ENCODE measurements around the gene LDB2.

LDB2 gene

DNA sequence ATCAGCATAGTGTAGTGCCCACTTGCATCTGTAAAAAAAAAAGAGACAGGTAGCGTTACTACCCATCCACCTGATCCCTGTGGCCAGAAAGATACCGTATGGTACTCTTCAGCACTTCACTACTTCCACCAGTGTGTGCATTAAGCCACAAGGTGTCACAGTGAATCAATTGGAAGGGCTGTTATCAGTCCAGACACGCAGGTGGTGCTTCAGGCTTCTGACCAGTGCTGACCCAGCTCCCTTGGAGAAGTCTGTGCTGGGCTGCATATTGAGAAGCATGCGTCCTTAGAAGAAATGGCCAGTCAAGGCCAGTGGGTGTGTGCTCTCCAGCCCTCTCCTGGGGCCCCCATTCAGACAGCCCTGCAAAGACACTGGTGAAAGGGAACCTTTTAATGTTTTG lies 10.6 kb downstream of the LDB2 start:
- Histone ChIP-seq H3K36me3 (ENCODE audit: control insufficient read depth, insufficient read depth, low read length) (no peaks in the 10 kb centered on the region), H3K9me3 (ENCODE audit: control insufficient read depth, low read length) (no peaks in the 10 kb centered on the region), H3K4me1 (ENCODE audit: control insufficient read depth, insufficient read depth, low read length, poor library complexity, severe bottlenecking) (no peaks in the 10 kb centered on the region), H3K27me3 (replicated peaks; ENCODE audit: control insufficient read depth, insufficient read depth, low read length, poor library complexity, severe bottlenecking) (no peaks in the 10 kb centered on the region), H3K4me3 (ENCODE audit: insufficient read depth, low read depth, low read length, poor library complexity, severe bottlenecking) (no peak overlapping the region), H3K27ac (ENCODE audit: insufficient read depth, low read length, poor library complexity, severe bottlenecking) (no peak overlapping the region)
- DNase-seq: no peak

GRCh38 chr4:16884673-16885460 lies 13.6 kb downstream of the LDB2 start:
- H3K9me3 ChIP-seq (ENCODE audit: control insufficient read depth, low read length): no peaks in the 10 kb centered on the region
- no peak overlapping the region for H3K27ac ChIP-seq (ENCODE audit: insufficient read depth, low read length, poor library complexity, severe bottlenecking)
- H3K4me1 ChIP-seq (ENCODE audit: control insufficient read depth, insufficient read depth, low read length, poor library complexity, severe bottlenecking): no peaks in the 10 kb centered on the region
- H3K36me3 ChIP-seq (ENCODE audit: control insufficient read depth, insufficient read depth, low read length): no peaks in the 10 kb centered on the region
- no peak for DNase-seq
- H3K4me3 ChIP-seq (ENCODE audit: insufficient read depth, low read depth, low read length, poor library complexity, severe bottlenecking): no peak overlapping the region
- no peaks in the 10 kb centered on the region for H3K27me3 ChIP-seq (replicated peaks; ENCODE audit: control insufficient read depth, insufficient read depth, low read length, poor library complexity, severe bottlenecking)

DNA sequence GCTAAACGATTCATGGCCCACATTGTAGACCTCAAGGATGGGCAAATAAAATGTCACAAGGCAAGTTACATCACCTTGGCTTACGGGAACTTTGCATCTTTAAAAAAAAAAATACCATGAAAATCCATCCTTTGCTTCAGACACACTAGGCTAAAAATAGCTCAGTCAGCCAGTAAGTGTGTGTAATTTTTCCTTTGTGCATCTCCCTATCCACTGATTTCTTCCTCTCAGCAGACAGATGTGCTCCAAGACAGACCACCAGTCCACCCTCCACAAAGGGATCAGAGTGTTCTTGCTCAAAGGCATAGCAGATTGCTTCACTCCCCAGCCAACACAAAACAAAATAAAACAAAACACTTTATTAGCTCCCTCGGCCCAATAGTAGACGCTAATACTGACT lies 14.6 kb downstream of the LDB2 start:
- no peak overlapping the region for H3K4me3 ChIP-seq (ENCODE audit: insufficient read depth, low read depth, low read length, poor library complexity, severe bottlenecking)
- H3K9me3 ChIP-seq (ENCODE audit: control insufficient read depth, low read length): no peaks in the 10 kb centered on the region
- no peak for DNase-seq
- H3K36me3 ChIP-seq (ENCODE audit: control insufficient read depth, insufficient read depth, low read length): no peaks in the 10 kb centered on the region
- no peak overlapping the region for H3K27ac ChIP-seq (ENCODE audit: insufficient read depth, low read length, poor library complexity, severe bottlenecking)
- H3K4me1 ChIP-seq (ENCODE audit: control insufficient read depth, insufficient read depth, low read length, poor library complexity, severe bottlenecking): no peaks in the 10 kb centered on the region
- H3K27me3 ChIP-seq (replicated peaks; ENCODE audit: control insufficient read depth, insufficient read depth, low read length, poor library complexity, severe bottlenecking): no peaks in the 10 kb centered on the region

DNA sequence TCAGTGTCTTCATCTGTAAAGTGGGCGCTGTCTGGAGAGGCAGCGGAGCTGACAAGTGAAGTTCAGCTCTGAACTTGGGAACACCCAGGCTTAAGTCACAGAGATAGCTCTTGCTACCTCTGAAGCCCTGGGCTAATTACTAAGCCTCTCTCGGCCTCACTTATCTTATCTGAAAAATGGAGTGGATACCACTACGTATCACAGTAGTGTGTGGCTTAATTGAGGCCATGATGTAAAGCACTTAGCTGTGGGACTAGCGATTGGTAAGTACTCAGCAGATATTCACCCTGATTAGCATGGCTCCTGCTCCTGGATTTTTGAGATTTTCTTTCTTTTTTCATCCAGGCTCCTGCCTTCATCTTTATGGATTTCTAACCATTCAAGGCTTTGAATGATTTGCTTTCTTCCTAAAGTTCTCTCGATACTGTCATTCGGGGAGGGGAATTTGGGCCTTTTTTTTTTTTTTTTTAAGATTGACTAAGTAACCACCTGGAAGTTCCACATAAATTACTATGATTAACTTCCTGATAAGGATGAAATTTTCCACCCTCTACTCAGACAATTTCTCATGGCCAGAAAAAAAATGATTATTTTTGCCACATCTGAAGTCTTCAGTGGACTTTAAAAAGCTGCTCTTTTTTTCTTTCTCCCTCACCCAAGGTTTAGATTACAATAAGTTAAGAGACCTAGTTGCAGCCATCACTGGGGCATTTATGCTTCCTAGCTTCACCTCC lies 17.1 kb downstream of the LDB2 start:
- Histone ChIP-seq H3K9me3 (ENCODE audit: control insufficient read depth, low read length) (no peaks in the 10 kb centered on the region), H3K36me3 (ENCODE audit: control insufficient read depth, insufficient read depth, low read length) (no peaks in the 10 kb centered on the region), H3K4me3 (ENCODE audit: insufficient read depth, low read depth, low read length, poor library complexity, severe bottlenecking) (no peak overlapping the region), H3K4me1 (ENCODE audit: control insufficient read depth, insufficient read depth, low read length, poor library complexity, severe bottlenecking) (no peaks in the 10 kb centered on the region), H3K27ac (ENCODE audit: insufficient read depth, low read length, poor library complexity, severe bottlenecking) (no peak overlapping the region), H3K27me3 (replicated peaks; ENCODE audit: control insufficient read depth, insufficient read depth, low read length, poor library complexity, severe bottlenecking) (no peaks in the 10 kb centered on the region)
- no peak for DNase-seq

DNA sequence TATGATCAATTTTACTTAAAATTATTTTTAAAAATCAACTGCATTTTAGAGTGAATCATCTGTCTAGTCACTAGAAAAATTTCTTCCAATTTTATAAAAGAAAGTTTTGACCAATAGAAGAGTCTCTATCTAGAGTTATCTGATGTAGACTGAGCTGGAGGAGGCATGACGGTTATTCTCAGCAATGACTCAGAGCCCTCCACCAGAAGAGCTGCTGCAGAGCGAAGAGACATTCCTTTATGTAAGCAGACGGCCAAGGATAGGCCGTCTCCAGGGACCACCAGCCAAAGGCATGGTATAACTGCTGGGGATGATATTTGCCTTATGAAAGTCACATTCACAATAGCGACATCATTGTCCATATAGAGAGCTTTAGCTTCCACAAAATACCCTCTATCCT lies 23.0 kb downstream of the LDB2 start:
- no peak for DNase-seq
- no peak overlapping the region for H3K4me3 ChIP-seq (ENCODE audit: insufficient read depth, low read depth, low read length, poor library complexity, severe bottlenecking)
- no peaks in the 10 kb centered on the region for H3K36me3 ChIP-seq (ENCODE audit: control insufficient read depth, insufficient read depth, low read length)
- no peaks in the 10 kb centered on the region for H3K9me3 ChIP-seq (ENCODE audit: control insufficient read depth, low read length)
- no peaks in the 10 kb centered on the region for H3K27me3 ChIP-seq (replicated peaks; ENCODE audit: control insufficient read depth, insufficient read depth, low read length, poor library complexity, severe bottlenecking)
- H3K27ac ChIP-seq (ENCODE audit: insufficient read depth, low read length, poor library complexity, severe bottlenecking): no peak overlapping the region
- no peaks in the 10 kb centered on the region for H3K4me1 ChIP-seq (ENCODE audit: control insufficient read depth, insufficient read depth, low read length, poor library complexity, severe bottlenecking)

- Histone ChIP-seq H3K4me1 (ENCODE audit: control insufficient read depth, insufficient read depth, low read length, poor library complexity, severe bottlenecking) (no peaks in the 10 kb centered on the region), H3K36me3 (ENCODE audit: control insufficient read depth, insufficient read depth, low read length) (no peaks in the 10 kb centered on the region), H3K9me3 (ENCODE audit: control insufficient read depth, low read length) (no peaks in the 10 kb centered on the region), H3K27me3 (replicated peaks; ENCODE audit: control insufficient read depth, insufficient read depth, low read length, poor library complexity, severe bottlenecking) (no peaks in the 10 kb centered on the region), H3K27ac (ENCODE audit: insufficient read depth, low read length, poor library complexity, severe bottlenecking) (no peak overlapping the region), H3K4me3 (ENCODE audit: insufficient read depth, low read depth, low read length, poor library complexity, severe bottlenecking) (no peak overlapping the region)
- DNase-seq: no peak
Observed at GRCh38 chr4:16869594-16870245, 28.7 kb downstream of the LDB2 start.

DNA sequence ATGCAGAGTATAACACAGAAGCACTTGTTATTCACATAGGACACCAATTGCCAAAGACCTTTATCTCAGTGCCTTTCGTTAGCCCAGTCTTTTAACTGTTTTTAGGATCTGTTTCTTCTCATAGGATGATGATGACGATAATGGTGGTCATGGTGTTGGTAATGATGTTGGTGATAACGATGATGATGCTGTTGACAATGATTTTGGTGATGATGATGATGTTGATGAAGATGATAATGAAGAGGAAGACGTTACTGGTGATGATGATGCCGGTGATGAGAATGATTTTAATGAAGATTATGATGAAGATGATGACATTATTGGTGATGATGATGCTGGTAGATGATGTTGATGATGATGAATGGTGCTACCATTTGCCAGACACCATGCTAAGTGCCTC lies 29.8 kb downstream of the LDB2 start:
- Histone ChIP-seq H3K36me3 (ENCODE audit: control insufficient read depth, insufficient read depth, low read length) (no peaks in the 10 kb centered on the region), H3K4me1 (ENCODE audit: control insufficient read depth, insufficient read depth, low read length, poor library complexity, severe bottlenecking) (no peaks in the 10 kb centered on the region), H3K27ac (ENCODE audit: insufficient read depth, low read length, poor library complexity, severe bottlenecking) (no peak overlapping the region), H3K9me3 (ENCODE audit: control insufficient read depth, low read length) (no peaks in the 10 kb centered on the region), H3K4me3 (ENCODE audit: insufficient read depth, low read depth, low read length, poor library complexity, severe bottlenecking) (no peak overlapping the region), H3K27me3 (replicated peaks; ENCODE audit: control insufficient read depth, insufficient read depth, low read length, poor library complexity, severe bottlenecking) (no peaks in the 10 kb centered on the region)
- DNase-seq: no peak

GRCh38 chr4:16867827-16868226 lies 30.6 kb downstream of the LDB2 start:
- H3K9me3 ChIP-seq (ENCODE audit: control insufficient read depth, low read length): no peaks in the 10 kb centered on the region
- DNase-seq: no peak
- no peak overlapping the region for H3K4me3 ChIP-seq (ENCODE audit: insufficient read depth, low read depth, low read length, poor library complexity, severe bottlenecking)
- H3K27ac ChIP-seq (ENCODE audit: insufficient read depth, low read length, poor library complexity, severe bottlenecking): no peak overlapping the region
- H3K4me1 ChIP-seq (ENCODE audit: control insufficient read depth, insufficient read depth, low read length, poor library complexity, severe bottlenecking): no peaks in the 10 kb centered on the region
- no peaks in the 10 kb centered on the region for H3K36me3 ChIP-seq (ENCODE audit: control insufficient read depth, insufficient read depth, low read length)
- H3K27me3 ChIP-seq (replicated peaks; ENCODE audit: control insufficient read depth, insufficient read depth, low read length, poor library complexity, severe bottlenecking): no peaks in the 10 kb centered on the region

GRCh38 chr4:16866974-16867373 lies 31.5 kb downstream of the LDB2 start:
- Histone ChIP-seq H3K4me3 (ENCODE audit: insufficient read depth, low read depth, low read length, poor library complexity, severe bottlenecking) (no peak overlapping the region), H3K4me1 (ENCODE audit: control insufficient read depth, insufficient read depth, low read length, poor library complexity, severe bottlenecking) (no peaks in the 10 kb centered on the region), H3K9me3 (ENCODE audit: control insufficient read depth, low read length) (no peaks in the 10 kb centered on the region), H3K27ac (ENCODE audit: insufficient read depth, low read length, poor library complexity, severe bottlenecking) (no peak overlapping the region), H3K27me3 (replicated peaks; ENCODE audit: control insufficient read depth, insufficient read depth, low read length, poor library complexity, severe bottlenecking) (no peaks in the 10 kb centered on the region), H3K36me3 (ENCODE audit: control insufficient read depth, insufficient read depth, low read length) (no peaks in the 10 kb centered on the region)
- DNase-seq: no peak

GRCh38 chr4:16865897-16866283 lies 32.6 kb downstream of the LDB2 start:
- no peaks in the 10 kb centered on the region for H3K36me3 ChIP-seq (ENCODE audit: control insufficient read depth, insufficient read depth, low read length)
- no peaks in the 10 kb centered on the region for H3K27me3 ChIP-seq (replicated peaks; ENCODE audit: control insufficient read depth, insufficient read depth, low read length, poor library complexity, severe bottlenecking)
- no peaks in the 10 kb centered on the region for H3K4me1 ChIP-seq (ENCODE audit: control insufficient read depth, insufficient read depth, low read length, poor library complexity, severe bottlenecking)
- no peak overlapping the region for H3K27ac ChIP-seq (ENCODE audit: insufficient read depth, low read length, poor library complexity, severe bottlenecking)
- H3K4me3 ChIP-seq (ENCODE audit: insufficient read depth, low read depth, low read length, poor library complexity, severe bottlenecking): no peak overlapping the region
- DNase-seq: no peak
- H3K9me3 ChIP-seq (ENCODE audit: control insufficient read depth, low read length): no peaks in the 10 kb centered on the region
